ENCODE measurements around the gene BTK.

Gene BTK

DNA sequence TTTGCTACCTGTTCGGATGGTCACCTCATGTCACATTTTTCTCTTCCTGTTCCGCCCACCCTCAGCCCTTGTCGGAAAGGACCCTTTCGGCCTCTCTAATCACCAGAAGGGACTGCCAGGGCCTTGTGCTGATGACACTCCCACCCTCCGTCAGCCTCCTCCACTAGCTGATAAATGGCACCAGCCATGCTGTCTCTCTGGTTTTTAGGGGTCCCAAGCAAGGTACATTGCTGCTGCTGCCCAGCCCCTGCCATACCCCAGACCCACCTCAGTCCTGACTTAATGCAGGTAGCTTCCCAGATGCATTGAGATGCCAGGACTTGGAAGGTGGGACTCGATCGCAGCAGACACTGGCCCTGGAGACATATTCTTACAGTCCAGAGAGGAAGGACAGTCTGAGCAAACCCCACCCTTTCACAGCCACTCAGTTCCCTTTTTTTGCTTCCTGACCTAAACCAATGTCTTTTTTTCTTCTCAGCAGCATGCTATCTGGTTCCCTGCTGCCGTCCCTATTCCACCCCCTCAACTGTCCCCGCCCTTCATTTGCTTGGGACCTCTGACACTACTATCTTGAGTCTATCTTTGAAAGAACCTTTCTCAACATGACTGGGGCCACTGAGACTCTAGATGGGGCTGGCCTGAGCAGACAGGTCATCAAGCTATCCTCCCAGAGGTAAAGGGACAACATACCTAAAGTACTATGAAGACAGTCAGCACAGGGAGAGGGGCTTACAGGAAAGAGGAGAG is at the start of gene BTK:
Gene BTK (minus strand): TSS at position 397 of the 747 bp plus-strand sequence. CDS start 10,907 bp downstream, outside the sequence.
- Mint-ChIP-seq H3K9me3 (no peaks in the 10 kb centered on the region), H3K4me3 (no peak within 1 kb of the TSS), H3K27ac (no peak within 1 kb of the TSS), H3K4me1 (peaks cover 4% of the 10 kb centered on the region), H3K36me3 (peaks cover 1% of the 10 kb centered on the region), H3K27me3 (no peaks in the 10 kb centered on the region)

DNA sequence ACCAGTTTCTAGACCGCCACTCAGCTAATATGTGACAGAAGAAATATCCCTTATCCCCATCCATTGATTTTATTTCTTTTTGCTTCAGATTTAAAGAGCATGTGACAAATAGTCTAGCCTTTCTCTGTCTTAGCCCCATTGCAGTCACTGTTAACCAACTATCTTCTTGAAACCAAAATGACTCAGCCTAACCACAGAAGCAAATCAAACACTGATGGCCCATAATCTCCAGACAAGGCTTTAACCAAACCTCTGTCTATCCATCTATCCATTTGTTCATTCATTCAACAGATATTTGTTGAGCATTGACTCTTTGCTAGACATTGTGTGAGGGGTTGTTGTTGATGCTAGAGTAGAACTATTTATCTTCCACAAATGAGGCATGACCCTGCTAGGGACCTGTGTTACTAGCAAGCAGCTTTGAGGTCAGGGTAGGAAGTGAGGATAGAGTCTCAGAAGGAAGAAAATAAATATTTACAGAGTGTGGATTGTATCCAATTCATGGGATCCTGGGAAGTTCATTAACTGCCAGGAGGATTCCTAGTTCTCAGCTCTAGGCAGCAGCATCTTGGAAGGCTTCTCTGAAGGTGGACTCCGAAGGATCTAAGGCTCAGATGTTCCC is 44.6 kb upstream of the BTK start:
- Mint-ChIP-seq H3K9me3 (no peaks in the 10 kb centered on the region), H3K27ac (no peak overlapping the region), H3K36me3 (peaks cover 7% of the 10 kb centered on the region), H3K4me1 (peaks cover 12% of the 10 kb centered on the region), H3K4me3 (no peak overlapping the region), H3K27me3 (no peaks in the 10 kb centered on the region)

DNA sequence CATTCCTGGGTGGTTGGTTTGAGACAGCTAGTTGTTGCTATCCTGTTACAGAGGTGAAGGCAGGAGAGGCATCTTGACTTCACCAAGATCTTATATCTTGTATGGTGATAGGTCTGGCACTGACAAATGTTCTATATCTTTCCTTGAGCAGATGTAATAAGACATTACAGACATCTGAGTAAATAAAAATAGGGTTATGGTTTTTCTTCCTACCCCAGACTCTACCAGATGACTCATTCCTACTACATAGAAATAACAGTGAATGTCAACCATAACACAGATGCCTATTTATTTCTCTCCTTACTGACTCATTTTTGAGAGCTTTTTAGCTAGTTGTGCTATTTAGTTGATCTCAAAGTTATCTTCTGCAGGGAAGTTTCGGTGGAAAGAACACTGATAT is 43.9 kb upstream of the BTK start:
- no peak overlapping the region for H3K4me3 Mint-ChIP-seq
- H3K27me3 Mint-ChIP-seq = no peaks in the 10 kb centered on the region
- no peaks in the 10 kb centered on the region for H3K9me3 Mint-ChIP-seq
- H3K4me1 Mint-ChIP-seq = peaks cover 15% of the 10 kb centered on the region
- H3K27ac Mint-ChIP-seq = peak overlapping the region; percentile 55
- H3K36me3 Mint-ChIP-seq = peaks cover 11% of the 10 kb centered on the region

DNA sequence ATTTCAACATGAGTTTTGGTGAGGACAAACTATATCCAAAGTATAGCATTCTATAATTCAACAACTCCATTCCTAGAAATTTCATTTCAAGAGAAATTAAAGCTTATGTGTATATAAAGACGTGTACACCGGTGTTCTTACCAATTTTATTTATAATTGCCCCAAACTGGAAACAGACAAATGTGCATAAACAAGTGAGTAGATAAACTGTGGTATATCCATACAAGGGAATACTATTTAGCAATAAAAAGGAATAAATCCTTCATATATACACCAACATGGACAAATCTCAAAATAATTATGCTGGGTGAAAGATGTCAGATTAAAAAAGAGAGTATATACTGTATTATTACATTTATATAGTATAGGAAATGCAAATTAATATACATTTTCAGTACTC is 42.0 kb upstream of the BTK start:
- Mint-ChIP-seq H3K27me3 (no peaks in the 10 kb centered on the region), H3K4me1 (peaks cover 16% of the 10 kb centered on the region), H3K9me3 (no peaks in the 10 kb centered on the region), H3K36me3 (peaks cover 13% of the 10 kb centered on the region), H3K4me3 (no peak overlapping the region), H3K27ac (no peak overlapping the region)

DNA sequence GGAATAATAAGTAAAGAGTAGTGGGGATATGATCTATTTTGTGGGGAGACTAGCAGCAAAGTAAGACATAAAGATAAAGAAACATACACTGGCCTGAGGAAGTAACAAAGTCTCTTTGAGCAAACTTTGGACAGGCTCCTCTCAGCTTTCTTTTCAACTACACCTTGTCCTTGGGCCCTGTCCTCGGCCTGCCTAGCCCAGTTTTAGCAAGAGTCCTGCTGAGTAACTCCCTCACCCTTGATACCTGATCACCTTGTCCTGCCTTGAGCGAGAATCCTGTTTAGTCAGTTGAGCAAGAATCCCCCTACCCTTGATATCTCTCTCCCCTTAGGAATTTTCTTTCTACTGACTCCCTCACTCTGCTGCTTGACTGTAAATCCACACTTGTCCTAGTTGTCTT is 33.5 kb upstream of the BTK start:
- no peaks in the 10 kb centered on the region for H3K9me3 Mint-ChIP-seq
- H3K36me3 Mint-ChIP-seq = no peaks in the 10 kb centered on the region
- H3K27me3 Mint-ChIP-seq = no peaks in the 10 kb centered on the region
- H3K4me3 Mint-ChIP-seq = peak overlapping the region; percentile 63
- H3K4me1 Mint-ChIP-seq = peaks cover 45% of the 10 kb centered on the region
- H3K27ac Mint-ChIP-seq = peak overlapping the region; percentile 74

DNA sequence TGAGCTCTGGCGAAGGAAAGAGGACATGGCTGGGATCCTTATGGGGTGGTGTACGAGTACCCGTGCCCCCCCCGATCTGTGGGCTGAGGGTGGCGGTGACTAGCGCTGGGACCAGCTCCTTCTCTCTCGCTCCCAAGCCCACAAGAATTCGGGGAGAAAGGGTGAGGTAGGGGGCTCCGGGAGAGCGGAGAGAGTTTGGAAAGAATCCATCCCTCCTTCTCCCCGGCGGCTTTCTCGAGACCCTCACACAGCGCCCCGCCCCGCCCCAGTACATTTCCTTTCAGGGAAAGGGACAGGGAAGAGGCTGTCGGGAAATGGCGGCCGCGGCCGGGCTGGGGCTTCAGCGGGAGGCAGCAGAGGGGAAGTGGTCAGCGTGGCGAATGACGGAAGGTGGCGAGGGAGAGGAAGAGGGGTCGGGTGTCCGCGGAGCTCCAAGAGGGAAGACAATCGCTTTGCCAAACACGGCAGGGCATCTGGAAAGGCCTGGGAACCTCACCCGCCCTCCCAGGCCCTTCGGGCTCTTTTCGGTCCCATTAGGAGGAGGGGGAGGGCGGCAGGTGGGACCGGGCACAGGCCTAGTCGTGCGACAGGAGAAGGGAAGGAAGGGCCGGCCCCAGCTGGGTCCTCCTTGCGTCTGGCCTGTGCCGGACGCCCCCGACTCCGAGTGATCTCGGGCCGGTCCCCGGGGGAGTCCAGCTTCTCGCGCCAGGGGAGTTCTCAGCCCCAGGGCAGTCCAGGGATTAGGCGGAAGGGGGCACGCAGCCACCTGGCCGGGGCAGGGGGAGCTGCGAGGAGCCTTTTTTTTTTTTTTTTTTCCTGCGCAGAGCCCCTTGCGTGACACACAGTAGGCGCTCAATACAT is 32.2 kb upstream of the BTK start:
- peaks cover 48% of the 10 kb centered on the region for H3K4me1 Mint-ChIP-seq
- H3K4me3 Mint-ChIP-seq = peak overlapping the region; percentile 82
- no peaks in the 10 kb centered on the region for H3K36me3 Mint-ChIP-seq
- peak overlapping the region; percentile 97 for H3K27ac Mint-ChIP-seq
- H3K9me3 Mint-ChIP-seq = no peaks in the 10 kb centered on the region
- H3K27me3 Mint-ChIP-seq = no peaks in the 10 kb centered on the region

DNA sequence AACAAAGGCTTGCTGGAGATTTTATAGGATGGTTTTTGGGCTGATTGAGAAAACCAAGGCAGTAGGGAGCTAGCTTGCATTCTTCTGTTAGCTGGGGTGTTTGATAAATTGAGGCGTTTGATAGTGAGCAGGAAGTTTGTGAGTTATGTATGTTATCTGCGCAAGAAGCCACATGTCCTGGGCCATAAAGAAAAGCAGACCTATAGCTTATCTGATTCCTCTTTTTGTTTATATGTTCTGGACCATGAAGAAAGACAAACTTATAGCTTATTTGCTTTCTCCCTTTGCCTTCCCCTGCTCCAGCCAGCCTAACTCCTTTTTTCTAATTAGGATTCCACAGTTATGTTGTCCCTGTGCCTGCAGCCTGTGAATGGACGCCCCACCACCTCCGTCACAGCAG is 31.2 kb upstream of the BTK start:
- Mint-ChIP-seq H3K9me3 (no peaks in the 10 kb centered on the region), H3K4me3 (peak overlapping the region; percentile 82), H3K27ac (peak overlapping the region; percentile 97), H3K36me3 (peaks cover 4% of the 10 kb centered on the region), H3K27me3 (no peaks in the 10 kb centered on the region), H3K4me1 (peaks cover 58% of the 10 kb centered on the region)

DNA sequence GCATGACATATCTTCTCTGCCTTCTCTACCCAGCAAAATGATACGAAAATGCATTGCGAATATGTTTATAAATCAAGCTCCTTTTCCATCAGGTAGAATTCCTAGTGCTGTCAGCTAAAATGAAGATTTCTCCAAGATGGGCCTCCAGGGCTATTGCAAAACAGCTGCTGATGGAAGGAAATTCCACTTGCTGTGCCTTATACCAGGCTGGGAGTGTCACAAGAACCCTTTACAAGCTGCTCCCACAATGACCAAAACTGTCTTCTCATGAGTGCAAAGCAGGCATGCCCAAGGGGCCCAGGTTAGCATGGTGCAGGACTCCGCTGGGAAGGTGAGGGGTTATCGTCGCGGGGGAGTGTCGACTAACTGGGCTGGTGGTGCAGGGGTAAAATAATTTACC is 30.7 kb upstream of the BTK start:
- peaks cover 4% of the 10 kb centered on the region for H3K36me3 Mint-ChIP-seq
- H3K9me3 Mint-ChIP-seq = no peaks in the 10 kb centered on the region
- H3K27me3 Mint-ChIP-seq = no peaks in the 10 kb centered on the region
- peak overlapping the region; percentile 40 for H3K4me3 Mint-ChIP-seq
- H3K27ac Mint-ChIP-seq = no peak overlapping the region
- H3K4me1 Mint-ChIP-seq = peaks cover 63% of the 10 kb centered on the region

DNA sequence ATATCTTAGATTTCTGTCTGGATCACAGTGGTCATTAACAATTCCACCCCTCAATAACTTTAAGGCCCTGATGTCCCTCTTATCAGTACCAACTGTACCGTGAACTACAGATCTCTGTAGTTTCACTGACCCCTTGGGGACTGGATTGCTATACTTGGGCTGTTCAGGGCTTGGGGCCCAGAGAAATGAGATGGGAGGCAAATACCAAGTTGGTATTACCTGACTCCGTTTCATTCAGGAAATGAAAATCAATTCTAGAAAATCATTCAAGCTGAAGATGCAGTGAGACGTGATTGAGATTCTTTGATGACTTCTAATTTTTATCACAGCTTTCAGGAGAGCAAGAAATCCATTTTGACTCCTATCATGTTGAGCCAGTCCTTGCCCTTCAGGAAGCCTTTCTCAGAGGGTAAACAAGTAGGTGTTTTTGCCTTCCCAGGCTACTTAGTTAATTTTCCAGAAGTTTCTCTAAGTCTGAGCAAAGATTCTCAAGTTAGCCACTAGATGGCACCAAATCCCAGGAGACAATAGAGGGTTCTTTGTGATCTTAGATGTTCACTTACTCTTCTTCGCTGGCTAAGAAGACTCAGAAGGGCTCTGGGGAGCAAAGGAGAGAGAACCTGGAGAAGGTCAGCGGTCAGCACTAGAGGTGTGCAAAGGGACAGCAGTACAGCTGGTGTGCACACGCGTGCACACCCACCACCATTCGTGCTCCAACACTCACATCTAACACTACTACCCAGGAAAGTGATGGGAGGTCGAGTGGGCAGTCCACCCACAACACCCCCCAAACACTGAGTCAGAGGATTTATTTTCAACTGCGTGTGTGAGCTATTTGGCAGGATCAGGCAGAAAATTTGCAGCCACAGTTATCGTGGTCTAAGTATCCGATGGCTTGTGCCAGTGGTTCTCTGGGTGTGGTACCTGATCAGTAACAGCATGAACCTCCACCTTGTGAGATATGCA is 29.5 kb upstream of the BTK start:
- Mint-ChIP-seq H3K27ac (peak overlapping the region; percentile 93), H3K36me3 (peaks cover 4% of the 10 kb centered on the region), H3K4me1 (peaks cover 66% of the 10 kb centered on the region), H3K27me3 (no peaks in the 10 kb centered on the region), H3K9me3 (no peaks in the 10 kb centered on the region), H3K4me3 (peak overlapping the region; percentile 52)

DNA sequence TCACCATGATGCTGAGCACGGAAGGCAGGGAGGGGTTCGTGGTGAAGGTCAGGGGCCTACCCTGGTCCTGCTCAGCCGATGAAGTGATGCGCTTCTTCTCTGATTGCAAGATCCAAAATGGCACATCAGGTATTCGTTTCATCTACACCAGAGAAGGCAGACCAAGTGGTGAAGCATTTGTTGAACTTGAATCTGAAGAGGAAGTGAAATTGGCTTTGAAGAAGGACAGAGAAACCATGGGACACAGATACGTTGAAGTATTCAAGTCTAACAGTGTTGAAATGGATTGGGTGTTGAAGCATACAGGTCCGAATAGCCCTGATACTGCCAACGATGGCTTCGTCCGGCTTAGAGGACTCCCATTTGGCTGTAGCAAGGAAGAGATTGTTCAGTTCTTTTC is 26.0 kb upstream of the BTK start:
- H3K4me1 Mint-ChIP-seq = peaks cover 48% of the 10 kb centered on the region
- H3K36me3 Mint-ChIP-seq = peaks cover 7% of the 10 kb centered on the region
- peak overlapping the region; percentile 17 for H3K27ac Mint-ChIP-seq
- H3K4me3 Mint-ChIP-seq = no peak overlapping the region
- H3K27me3 Mint-ChIP-seq = no peaks in the 10 kb centered on the region
- H3K9me3 Mint-ChIP-seq = no peaks in the 10 kb centered on the region

DNA sequence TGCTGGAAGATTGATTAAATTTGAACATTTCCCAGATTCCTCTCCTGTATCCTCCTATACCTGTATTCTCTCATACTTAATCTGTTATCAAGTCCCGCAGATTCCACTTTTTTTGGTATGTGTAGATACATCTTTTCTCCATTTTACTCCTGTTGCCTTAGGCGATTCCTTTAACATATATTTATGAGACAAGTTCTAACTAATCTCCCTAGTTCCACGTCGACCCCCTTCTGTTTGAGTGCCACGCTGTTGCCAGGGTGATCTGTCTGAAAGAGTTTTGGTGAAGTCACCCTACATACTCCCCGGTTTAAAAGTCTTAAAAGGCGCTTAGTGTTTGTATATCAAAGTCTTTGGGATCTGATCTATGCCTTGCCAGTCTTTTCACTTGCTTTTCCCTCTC is 24.5 kb upstream of the BTK start:
- peak overlapping the region; percentile 78 for H3K27ac Mint-ChIP-seq
- H3K9me3 Mint-ChIP-seq = no peaks in the 10 kb centered on the region
- H3K4me3 Mint-ChIP-seq = peak overlapping the region; percentile 85
- H3K4me1 Mint-ChIP-seq = peaks cover 43% of the 10 kb centered on the region
- peaks cover 7% of the 10 kb centered on the region for H3K36me3 Mint-ChIP-seq
- no peaks in the 10 kb centered on the region for H3K27me3 Mint-ChIP-seq

DNA sequence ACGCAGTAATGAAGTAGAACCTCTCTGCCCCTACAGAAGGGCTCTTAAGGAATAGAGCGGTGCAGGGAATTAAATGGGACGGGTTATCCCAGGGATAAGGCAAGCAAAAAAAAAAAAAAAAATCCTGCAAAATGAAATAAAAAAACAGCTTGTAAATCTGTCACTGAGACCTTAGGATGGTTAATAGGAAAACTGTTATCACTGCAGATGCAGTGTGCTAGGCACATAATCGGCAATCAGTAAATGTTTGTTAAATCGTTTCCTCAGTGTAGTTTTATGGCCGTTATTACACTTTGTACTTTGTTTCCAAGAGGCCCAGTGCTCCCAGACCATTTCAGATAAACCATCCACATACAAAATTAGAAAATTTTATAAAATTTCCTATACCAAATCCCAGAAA is 23.1 kb upstream of the BTK start:
- H3K4me1 Mint-ChIP-seq = peaks cover 35% of the 10 kb centered on the region
- no peaks in the 10 kb centered on the region for H3K27me3 Mint-ChIP-seq
- H3K4me3 Mint-ChIP-seq = peak overlapping the region; percentile 100
- H3K27ac Mint-ChIP-seq = peak overlapping the region; percentile 99
- peaks cover 8% of the 10 kb centered on the region for H3K36me3 Mint-ChIP-seq
- no peaks in the 10 kb centered on the region for H3K9me3 Mint-ChIP-seq

DNA sequence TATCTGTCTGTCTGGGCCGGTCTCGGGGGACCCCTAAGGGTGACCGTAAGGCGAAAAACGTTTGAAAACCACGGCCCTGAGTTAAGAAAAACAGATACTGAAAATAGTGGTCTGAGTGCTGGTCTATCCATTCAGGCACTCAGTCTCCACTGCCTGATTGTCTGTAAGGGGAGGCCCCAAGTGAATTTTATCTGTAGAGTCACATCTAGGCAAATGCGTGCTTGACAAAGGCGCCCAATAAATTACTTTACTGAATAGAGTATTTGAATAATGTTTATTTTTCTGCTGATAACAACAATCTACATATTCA is 22.5 kb upstream of the BTK start:
- no peaks in the 10 kb centered on the region for H3K27me3 Mint-ChIP-seq
- peaks cover 35% of the 10 kb centered on the region for H3K4me1 Mint-ChIP-seq
- peak overlapping the region; percentile 99 for H3K27ac Mint-ChIP-seq
- peak overlapping the region; percentile 100 for H3K4me3 Mint-ChIP-seq
- H3K36me3 Mint-ChIP-seq = peaks cover 9% of the 10 kb centered on the region
- no peaks in the 10 kb centered on the region for H3K9me3 Mint-ChIP-seq

DNA sequence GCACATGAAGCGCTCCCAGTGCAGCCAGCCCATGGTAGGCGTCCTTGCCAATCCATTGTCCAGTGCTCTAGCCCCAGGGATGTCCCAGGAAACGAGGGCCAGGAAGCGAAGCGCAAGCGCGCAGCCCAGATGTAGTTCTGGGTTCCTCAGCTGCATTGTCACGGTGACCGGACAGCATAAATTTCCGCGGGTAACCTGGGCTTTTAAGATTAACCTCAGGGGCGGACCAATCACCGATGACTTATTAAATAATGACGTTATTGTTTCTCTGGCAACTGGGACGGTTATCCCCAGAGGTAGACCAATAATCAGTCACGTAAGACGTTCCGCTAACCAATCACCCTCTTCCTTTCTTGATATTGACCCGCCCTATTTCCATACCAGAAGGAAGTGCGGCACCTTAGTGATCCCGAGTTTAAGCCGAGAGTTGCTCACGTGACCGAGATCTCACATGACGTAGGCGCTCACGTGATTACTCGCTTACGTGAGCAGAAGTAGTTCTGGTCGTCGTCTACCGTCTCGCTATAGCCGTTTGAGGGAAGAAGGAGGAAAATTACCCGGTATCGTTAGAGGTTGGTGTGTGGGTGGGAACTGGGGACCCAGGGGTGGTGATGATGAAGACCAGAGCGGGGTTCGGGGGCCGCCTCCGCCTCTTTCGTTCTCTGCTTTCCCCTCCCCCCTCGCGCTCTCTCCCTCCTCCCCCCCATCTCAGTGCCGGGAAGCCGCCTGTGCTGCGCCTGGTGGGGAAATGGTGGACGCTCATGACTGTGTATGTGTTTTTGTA is 21.9 kb upstream of the BTK start, which contains the start of the genes GLA and HNRNPH2:
Gene GLA (minus strand): TSS at position 178 of the 784 bp plus-strand sequence. CDS start 22 bp downstream, at position 156.
Gene HNRNPH2 (plus strand): TSS at position 475 of the 784 bp plus-strand sequence. CDS start 3,767 bp downstream, outside the sequence.
- H3K36me3 Mint-ChIP-seq = peaks cover 9% of the 10 kb centered on the region
- no peaks in the 10 kb centered on the region for H3K27me3 Mint-ChIP-seq
- H3K9me3 Mint-ChIP-seq = no peaks in the 10 kb centered on the region
- H3K27ac Mint-ChIP-seq = peak within 1 kb of the TSS; percentile 99
- H3K4me1 Mint-ChIP-seq = peaks cover 31% of the 10 kb centered on the region
- peak within 1 kb of the TSS; percentile 100 for H3K4me3 Mint-ChIP-seq

Data from activated naive CD4-positive, alpha-beta T cell treated with anti-CD3 and anti-CD28 coated beads, Interleukin-2, amount 50 U/mL, for 24 hours (primary cell).